Fibroblast of gingiva (primary cell): Measurements from ENCODE around the gene OTUD5.
"Not testable (repeated sequence)": the region's sequence is repeated elsewhere in the genome, so short reads cannot be mapped to it uniquely, and the experiment has no call there.

ENCODE experiments used
- DNase-seq: peaks from one replicate; pipeline ENCODE4 v3.0.0-alpha.2; 2011; ENCODE audit warnings: low read depth

Gene OTUD5

GRCh38 chrX:48890296-48890925 lies 67.0 kb downstream of the OTUD5 start:
- no peak for DNase-seq

GRCh38 chrX:48886586-48886985 lies 70.8 kb downstream of the OTUD5 start:
- not testable (repeated sequence) for DNase-seq

GRCh38 chrX:48883729-48884128 lies 73.7 kb downstream of the OTUD5 start:
- no peak for DNase-seq

- not testable (repeated sequence) for DNase-seq
These were observed 80.5 kb downstream of the OTUD5 start for GRCh38 chrX:48876944-48877343.
